ENCODE results near the gene AANAT. TPM values are rescaled to one million over a fixed set of nuclear protein-coding genes. Genes with fewer than 3 reads are reported as not detected.

Gene AANAT
- total and polyA plus RNA-seq, 2 experiments from 2014 or later: not detected

DNA sequence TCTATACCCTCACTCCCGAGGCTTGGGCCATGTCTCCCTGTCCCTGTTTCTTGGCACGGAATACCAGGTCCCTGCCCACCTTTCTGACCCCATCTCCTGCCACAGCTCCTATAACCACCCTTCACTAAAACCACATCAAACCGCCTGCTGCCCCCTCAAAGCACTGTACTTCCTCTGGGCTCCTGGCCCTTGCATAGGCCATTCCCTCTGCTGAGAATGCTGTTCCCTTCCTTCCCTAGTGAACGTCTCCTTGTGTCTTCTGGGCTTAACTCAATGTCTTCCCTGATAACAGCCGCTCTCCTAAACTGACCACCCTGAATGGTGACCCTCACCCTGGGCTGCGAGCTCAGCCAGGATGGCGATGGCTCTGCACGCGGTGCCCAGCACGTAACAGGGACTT, 10.7 kb downstream of the AANAT start:
- in situ Hi-C loops (cut with MboI): loop anchor here (25.0 kb wide), 1 partner anchor 109 kb away; the partner anchor contains the start of gene ST6GALNAC2
- no peak for DNase-seq
- H3K27ac ChIP-seq: no peak overlapping the region
- no peak overlapping the region for H3K4me3 ChIP-seq
- no peaks in the 10 kb centered on the region for H3F3A ChIP-seq (ENCODE audit: insufficient read depth)
- TF ChIP-seq EZH2 (IDR thresholded peaks at IDR 0.05; ENCODE audit: insufficient read depth, poor library complexity, severe bottlenecking) (no peak), EZH2phosphoT487 (IDR thresholded peaks at IDR 0.05; ENCODE audit: insufficient read depth, low read depth) (no peak)
- H4K20me1 ChIP-seq (ENCODE audit: insufficient read depth): no peaks in the 10 kb centered on the region
- no peaks in the 10 kb centered on the region for H3K9me2 ChIP-seq (ENCODE audit: insufficient read depth)
- no peaks in the 10 kb centered on the region for H3K27me3 ChIP-seq (replicated peaks; ENCODE audit: insufficient read depth)
- H3K9ac ChIP-seq: no peak overlapping the region
- H3K79me2 ChIP-seq (ENCODE audit: insufficient read depth): no peaks in the 10 kb centered on the region
- no peaks in the 10 kb centered on the region for H3K36me3 ChIP-seq (ENCODE audit: low read depth)
- 88 to 93% methylated on average over 10 of the region's 10 CpGs for WGBS, 2 experiments (ENCODE audit: low coverage in 1 of 2, low lambda C conversion rate in 2 of 2, missing lambda C conversion rate in 2 of 2)
- no peak overlapping the region for H2AFZ ChIP-seq
- no peaks in the 10 kb centered on the region for H3K9me3 ChIP-seq (ENCODE audit: low read depth)
- no peak overlapping the region for H3K4me2 ChIP-seq (ENCODE audit: unreplicated experiment)
- no peaks in the 10 kb centered on the region for H3K4me1 ChIP-seq (ENCODE audit: insufficient read depth)

DNA sequence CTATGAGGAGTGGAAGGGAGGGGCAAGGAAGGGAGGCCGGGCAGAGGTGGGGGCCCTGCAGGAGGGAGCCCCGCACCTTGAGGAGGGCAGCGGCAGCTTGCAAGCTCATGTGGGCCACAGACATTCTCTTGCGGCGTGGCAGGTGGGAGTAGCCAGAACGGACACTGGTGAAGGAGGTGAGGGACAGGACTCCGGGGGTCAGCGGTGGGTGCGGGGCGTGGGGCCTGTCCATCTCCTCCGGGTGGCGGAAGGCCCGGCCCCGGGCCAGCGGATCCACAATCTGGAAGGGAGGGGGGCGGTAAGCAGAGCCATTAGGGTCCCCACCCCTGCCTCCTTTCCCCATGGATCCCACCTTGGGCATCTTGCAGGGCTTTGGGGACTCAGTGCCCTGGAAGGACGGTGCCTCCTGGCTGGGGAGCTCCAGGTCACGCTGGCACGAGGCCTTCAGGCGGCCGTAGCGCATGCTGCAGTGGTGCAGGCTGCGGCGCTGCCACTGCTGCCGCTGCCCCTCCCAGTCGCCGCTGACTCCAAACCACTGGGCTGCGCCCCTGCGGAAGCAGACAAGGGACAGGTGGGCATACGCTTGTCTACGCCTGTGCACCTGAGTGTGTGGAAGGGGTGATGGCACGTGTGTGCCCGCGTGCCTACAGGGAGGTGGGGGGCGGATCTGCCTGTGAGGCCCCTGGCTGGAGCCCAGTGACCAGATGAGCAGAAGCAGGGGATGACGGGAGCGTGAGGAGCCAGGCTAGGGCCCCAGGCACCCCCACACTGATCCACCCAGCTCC, 11.5 kb downstream of the AANAT start:
- no peaks in the 10 kb centered on the region for H3K79me2 ChIP-seq (ENCODE audit: insufficient read depth)
- H3K4me3 ChIP-seq: no peak overlapping the region
- no peaks in the 10 kb centered on the region for H3K9me2 ChIP-seq (ENCODE audit: insufficient read depth)
- in situ Hi-C loops (cut with MboI): loop anchor here (25.0 kb wide), 1 partner anchor 108 kb away; the partner anchor contains the start of gene ST6GALNAC2
- no peak overlapping the region for H2AFZ ChIP-seq
- no peak for DNase-seq
- H3K9ac ChIP-seq: no peak overlapping the region
- H3F3A ChIP-seq (ENCODE audit: insufficient read depth): no peaks in the 10 kb centered on the region
- H3K27ac ChIP-seq: no peak overlapping the region
- no peaks in the 10 kb centered on the region for H3K4me1 ChIP-seq (ENCODE audit: insufficient read depth)
- no peaks in the 10 kb centered on the region for H3K9me3 ChIP-seq (ENCODE audit: low read depth)
- no peaks in the 10 kb centered on the region for H4K20me1 ChIP-seq (ENCODE audit: insufficient read depth)
- 94 to 99% methylated on average over 26 to 37 of the region's 37 CpGs for WGBS, 2 experiments (ENCODE audit: low coverage in 1 of 2, low lambda C conversion rate in 2 of 2, missing lambda C conversion rate in 2 of 2)
- no peak for TF ChIP-seq EZH2 (IDR thresholded peaks at IDR 0.05; ENCODE audit: insufficient read depth, poor library complexity, severe bottlenecking)
- TF ChIP-seq EZH2phosphoT487 (IDR thresholded peaks at IDR 0.05; ENCODE audit: insufficient read depth, low read depth): no peak
- H3K36me3 ChIP-seq (ENCODE audit: low read depth): no peaks in the 10 kb centered on the region
- no peaks in the 10 kb centered on the region for H3K27me3 ChIP-seq (replicated peaks; ENCODE audit: insufficient read depth)
- H3K4me2 ChIP-seq (ENCODE audit: unreplicated experiment): no peak overlapping the region

DNA sequence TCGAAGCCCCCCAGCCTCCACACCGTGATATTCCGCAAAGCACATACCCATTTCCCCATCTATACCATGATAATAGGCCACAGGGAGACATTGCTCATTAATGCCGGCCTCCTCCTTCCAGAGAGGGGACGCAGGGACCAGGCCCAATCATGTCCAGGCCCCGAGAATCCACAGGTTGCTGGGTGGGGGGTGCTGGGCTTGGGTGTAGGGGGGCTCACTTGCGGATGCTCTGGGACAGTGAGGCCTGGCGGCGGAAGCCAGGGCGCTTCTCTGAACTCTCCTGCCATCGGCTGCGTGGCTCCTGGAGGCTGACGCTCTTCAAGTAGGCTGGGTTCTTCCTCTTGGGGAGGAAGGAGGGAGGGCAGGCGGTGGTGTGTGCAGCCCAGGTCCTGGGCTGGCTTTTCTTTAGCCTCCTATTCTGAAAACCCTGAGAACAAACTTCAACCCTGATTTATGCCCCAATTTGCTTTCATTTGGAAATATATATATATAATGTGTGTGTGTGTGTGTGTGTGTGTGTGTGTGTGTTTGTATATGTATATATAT, 12.2 kb downstream of the AANAT start:
- no peaks in the 10 kb centered on the region for H3K9me3 ChIP-seq (ENCODE audit: low read depth)
- in situ Hi-C loops (cut with MboI): loop anchor here (25.0 kb wide), 1 partner anchor 108 kb away; the partner anchor contains the start of gene ST6GALNAC2
- H3K27ac ChIP-seq: no peak overlapping the region
- no peaks in the 10 kb centered on the region for H3K27me3 ChIP-seq (replicated peaks; ENCODE audit: insufficient read depth)
- 90 to 96% methylated on average over 14 of the region's 14 CpGs for WGBS, 2 experiments (ENCODE audit: low coverage in 1 of 2, low lambda C conversion rate in 2 of 2, missing lambda C conversion rate in 2 of 2)
- no peaks in the 10 kb centered on the region for H4K20me1 ChIP-seq (ENCODE audit: insufficient read depth)
- no peak overlapping the region for H3K4me2 ChIP-seq (ENCODE audit: unreplicated experiment)
- H3K4me1 ChIP-seq (ENCODE audit: insufficient read depth): no peaks in the 10 kb centered on the region
- H3K9ac ChIP-seq: no peak overlapping the region
- TF ChIP-seq EZH2 (IDR thresholded peaks at IDR 0.05; ENCODE audit: insufficient read depth, poor library complexity, severe bottlenecking) (no peak), EZH2phosphoT487 (IDR thresholded peaks at IDR 0.05; ENCODE audit: insufficient read depth, low read depth) (no peak)
- no peak overlapping the region for H2AFZ ChIP-seq
- no peak for DNase-seq
- H3K36me3 ChIP-seq (ENCODE audit: low read depth): no peaks in the 10 kb centered on the region
- no peak overlapping the region for H3K4me3 ChIP-seq
- no peaks in the 10 kb centered on the region for H3K79me2 ChIP-seq (ENCODE audit: insufficient read depth)
- no peaks in the 10 kb centered on the region for H3F3A ChIP-seq (ENCODE audit: insufficient read depth)
- no peaks in the 10 kb centered on the region for H3K9me2 ChIP-seq (ENCODE audit: insufficient read depth)

DNA sequence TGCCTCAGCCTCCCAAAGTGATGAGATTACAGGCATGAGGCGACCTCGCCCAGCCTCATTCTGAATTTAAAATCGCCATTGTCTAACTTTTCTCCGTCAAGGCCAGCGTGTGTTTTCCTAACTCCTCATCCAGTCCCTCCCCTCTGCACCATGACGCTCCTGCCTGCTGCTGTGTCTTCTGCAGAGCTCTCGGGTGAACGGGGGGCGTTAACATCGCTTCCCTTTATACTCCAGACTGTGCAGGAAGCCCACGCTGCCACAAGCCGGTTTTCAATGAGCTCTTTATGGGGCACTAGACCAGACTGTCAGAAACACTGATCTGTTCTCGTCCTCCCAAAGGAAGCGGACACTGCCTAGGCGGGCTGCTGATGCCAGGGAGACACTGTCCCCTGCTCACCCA, 13.2 kb downstream of the AANAT start:
- Histone ChIP-seq H3K9me2 (ENCODE audit: insufficient read depth) (no peaks in the 10 kb centered on the region), H3K9ac (no peak overlapping the region), H3K36me3 (ENCODE audit: low read depth) (no peaks in the 10 kb centered on the region), H3K9me3 (ENCODE audit: low read depth) (no peaks in the 10 kb centered on the region), H4K20me1 (ENCODE audit: insufficient read depth) (no peaks in the 10 kb centered on the region), H3F3A (ENCODE audit: insufficient read depth) (peaks cover 3% of the 10 kb centered on the region; the same call in 1 of the 2 replicates), H3K4me1 (ENCODE audit: insufficient read depth) (no peaks in the 10 kb centered on the region), H3K79me2 (ENCODE audit: insufficient read depth) (no peaks in the 10 kb centered on the region), H3K27me3 (replicated peaks; ENCODE audit: insufficient read depth) (no peaks in the 10 kb centered on the region), H3K4me3 (no peak overlapping the region), H3K27ac (no peak overlapping the region), H3K4me2 (ENCODE audit: unreplicated experiment) (no peak overlapping the region), H2AFZ (no peak overlapping the region)
- in situ Hi-C loops (cut with MboI): loop anchor here (25.0 kb wide), 1 partner anchor 107 kb away; the partner anchor contains the start of gene ST6GALNAC2
- no peak for DNase-seq
- TF ChIP-seq EZH2phosphoT487 (IDR thresholded peaks at IDR 0.05; ENCODE audit: insufficient read depth, low read depth) (no peak), EZH2 (IDR thresholded peaks at IDR 0.05; ENCODE audit: insufficient read depth, poor library complexity, severe bottlenecking) (no peak)
- WGBS, 2 experiments (ENCODE audit: low coverage in 1 of 2, low lambda C conversion rate in 2 of 2, missing lambda C conversion rate in 2 of 2): 67 to 69% methylated on average over 15 of the region's 15 CpGs

All from GM23248 (cell line).